Neural cell (in vitro differentiated cells): ENCODE measurements around the gene SRSF7. TPM values are rescaled to one million over a fixed set of nuclear protein-coding genes. Genes with fewer than 3 reads are reported as not detected.

Experiments
- H2AFZ ChIP-seq: fragments of 200-600, 300-800 bp; sonication (generic), shearing (Covaris generic); 2 replicates; pipeline ENCODE4 v1.6.0; 2014; ENCODE audit warnings: low read depth, mild to moderate bottlenecking, antibody characterized with exemption, low read length, moderate library complexity
- H3F3A ChIP-seq: fragments of 200-600 bp; shearing (Covaris generic); 2 replicates; pipeline ENCODE4 v1.6.1; 2016; ENCODE audit warnings: mild to moderate bottlenecking, moderate library complexity, mixed read lengths, antibody characterized with exemption, low read length; ENCODE audit not compliant: insufficient read depth, poor library complexity, severe bottlenecking
- H3K27ac ChIP-seq: fragments of 200-600, 300-800 bp; sonication (generic), shearing (Covaris generic); 2 replicates; pipeline ENCODE4 v1.5.1; 2014; ENCODE audit warnings: mild to moderate bottlenecking, low read length, moderate library complexity
- H3K27me3 ChIP-seq: fragments of 300-800, 200-600 bp; sonication (generic), shearing (Covaris generic); 2 replicates; pipeline ENCODE4 v1.6.0; 2014; ENCODE audit warnings: mild to moderate bottlenecking, low read depth, low read length, moderate library complexity; ENCODE audit not compliant: insufficient read depth
- H3K36me3 ChIP-seq: fragments of 300-800, 200-600 bp; sonication (generic), shearing (Covaris generic); 2 replicates; pipeline ENCODE4 v1.5.1; 2014; ENCODE audit warnings: mild to moderate bottlenecking, antibody characterized with exemption, low read length, moderate library complexity; ENCODE audit not compliant: insufficient read depth
- H3K4me2 ChIP-seq: fragments of 300-800, 200-600 bp; sonication (generic), shearing (Covaris generic); 2 replicates; pipeline ENCODE4 v1.6.0; 2014; ENCODE audit warnings: mild to moderate bottlenecking, low read length
- H3K4me3 ChIP-seq: fragments of 300-800, 200-600 bp; sonication (generic), shearing (Covaris generic); 2 replicates; pipeline ENCODE4 v1.5.1; 2014; ENCODE audit warnings: mild to moderate bottlenecking, low read length, moderate library complexity
- H3K79me2 ChIP-seq: fragments of 200-600 bp; shearing (Covaris generic); replicated peaks from 2 replicates; pipeline ENCODE4 v1.6.0; 2014; ENCODE audit warnings: mild to moderate bottlenecking, low read length, moderate library complexity; ENCODE audit not compliant: insufficient read depth
- H3K9ac ChIP-seq: fragments of 300-800, 200-600 bp; sonication (generic), shearing (Covaris generic); 2 replicates; pipeline ENCODE4 v1.6.1; 2016; ENCODE audit warnings: mild to moderate bottlenecking, low read length, mixed read lengths
- H3K9me2 ChIP-seq: fragments of 200-600 bp; shearing (Covaris generic); 2 replicates; pipeline ENCODE4 v1.6.1; 2016; ENCODE audit warnings: mild to moderate bottlenecking, low read length, mixed read lengths; ENCODE audit not compliant: insufficient read depth
- H3K9me3 ChIP-seq: fragments of 200-600, 300-800 bp; sonication (generic), shearing (Covaris generic); 2 replicates; pipeline ENCODE4 v1.6.1; 2016; ENCODE audit warnings: mild to moderate bottlenecking, mixed run types, low read length, moderate library complexity, mixed read lengths
- H4K20me1 ChIP-seq: fragments of 200-600 bp; shearing (Covaris generic); 2 replicates; pipeline ENCODE4 v1.6.1; 2016; ENCODE audit warnings: mild to moderate bottlenecking, mixed run types; ENCODE audit not compliant: insufficient read depth
- EP300 ChIP-seq: fragments of 450-650 bp; conservative IDR thresholded peaks from 2 replicates; pipeline ENCODE4 v1.6.1; 2014; ENCODE audit warnings: antibody characterized with exemption, mild to moderate bottlenecking, moderate library complexity; ENCODE audit not compliant: poor library complexity, severe bottlenecking
- EZH2 ChIP-seq: fragments of 200-600, 300-800 bp; shearing (Covaris generic), sonication (generic); IDR thresholded peaks from 2 replicates; pipeline ENCODE4 v1.6.1; 2014; ENCODE audit warnings: antibody characterized with exemption, low read length, borderline replicate concordance, mild to moderate bottlenecking; ENCODE audit not compliant: insufficient read depth, poor library complexity, severe bottlenecking
- MXI1 ChIP-seq: fragments of 450-650 bp; conservative IDR thresholded peaks from 2 replicates; pipeline ENCODE4 v1.6.1; 2014; ENCODE audit warnings: antibody characterized with exemption, mild to moderate bottlenecking; ENCODE audit not compliant: poor library complexity, severe bottlenecking
- POLR2AphosphoS5 ChIP-seq: IDR thresholded peaks from 2 replicates; pipeline ENCODE4 v1.6.1; 2012
- RAD21 ChIP-seq: fragments of 450-650 bp; conservative IDR thresholded peaks from 2 replicates; pipeline ENCODE4 v1.6.1; 2014; ENCODE audit warnings: antibody characterized with exemption, mild to moderate bottlenecking, moderate library complexity
- SMC3 ChIP-seq: fragments of 450-650 bp; conservative IDR thresholded peaks from 2 replicates; pipeline ENCODE4 v1.6.1; 2014; ENCODE audit warnings: antibody characterized with exemption, mild to moderate bottlenecking, moderate library complexity; ENCODE audit not compliant: poor library complexity
- TAF1 ChIP-seq: IDR thresholded peaks from 2 replicates; pipeline ENCODE4 v1.6.1; 2012; ENCODE audit warnings: low read depth
- polyA minus RNA-seq: library from RNA; depleted of rRNA, polyadenylated mRNA; stranded (reverse); fragments of >200 nt; gene quantifications from 2 replicates; pipeline ENCODE4 v1.2.3, GENCODE V29; 2014
- polyA plus RNA-seq: library from polyadenylated mRNA; depleted of rRNA; stranded (reverse); fragments of >200 nt; gene quantifications from 2 replicates; pipeline ENCODE4 v1.2.3, GENCODE V29; 2014
- TF ChIP-seq, protein P1 (sequence below): fragments of 450-650 bp; IDR thresholded peaks from 2 replicates; pipeline ENCODE4 v1.5.1; 2014; ENCODE audit warnings: antibody characterized with exemption, mild to moderate bottlenecking, moderate library complexity; ENCODE audit not compliant: poor library complexity, severe bottlenecking
- TF ChIP-seq, protein P2 (sequence below): IDR thresholded peaks from 2 replicates; pipeline ENCODE4 v1.6.1; 2012; ENCODE audit warnings: borderline replicate concordance

SRSF7 gene
- polyA plus RNA-seq (278 and 286 TPM in 2 replicates), polyA minus RNA-seq (179 and 191 TPM in 2 replicates)

DNA sequence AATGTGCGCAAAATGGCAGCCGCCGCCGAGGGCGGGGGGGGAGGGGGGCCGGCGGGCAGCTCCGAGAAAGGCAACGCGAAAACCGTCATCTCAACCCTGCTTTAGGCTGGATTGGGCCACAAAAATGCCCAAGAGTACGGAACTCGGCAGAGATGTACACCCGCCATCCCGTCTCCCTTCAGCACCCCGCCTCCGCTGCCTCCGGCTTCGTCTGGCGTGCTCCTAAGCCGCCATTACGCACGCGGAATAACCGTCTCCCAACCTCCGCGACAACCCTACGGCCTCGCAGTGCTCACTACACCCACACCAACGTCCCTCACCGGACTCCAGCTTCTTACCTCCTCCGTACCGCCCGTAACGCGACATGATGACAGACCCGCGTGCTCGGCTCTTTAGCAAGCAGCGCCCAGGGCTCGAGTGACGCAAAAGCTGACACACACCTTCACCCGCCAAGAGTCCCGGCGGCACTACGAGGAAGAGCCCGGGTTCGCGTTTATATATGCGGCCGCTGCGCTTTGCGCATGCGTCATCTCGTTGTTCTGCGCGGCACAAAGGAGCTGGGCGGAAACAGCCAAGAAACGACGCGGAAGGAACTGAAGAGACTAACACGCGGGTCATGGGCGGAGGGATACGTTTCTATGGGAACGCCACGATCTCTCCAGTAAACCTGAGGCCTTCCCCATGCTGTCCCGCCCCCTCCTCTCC, at the start of gene SRSF7:
Gene SRSF7 (minus strand): TSS at position 471 of the 705 bp plus-strand sequence. CDS start 105 bp downstream, at position 366.
- H3K9ac ChIP-seq: peak within 1 kb of the TSS; percentile 100
- no peaks in the 10 kb centered on the region for H3K9me3 ChIP-seq
- peak within 1 kb of the TSS; percentile 100 for H3K27ac ChIP-seq
- peak within 1 kb of the TSS; percentile 96 for H3K4me3 ChIP-seq
- peaks cover 42% of the 10 kb centered on the region for H3K79me2 ChIP-seq
- peaks cover 13% of the 10 kb centered on the region for H4K20me1 ChIP-seq
- no peaks in the 10 kb centered on the region for H3K27me3 ChIP-seq
- peaks cover 28% of the 10 kb centered on the region for H3K36me3 ChIP-seq
- TF ChIP-seq TAF1 (peak; percentile 99), EZH2 (no peak), POLR2AphosphoS5 (peak; percentile 100), SMC3 (peak; percentile 56), RAD21 (peak; percentile 44), MXI1 (peak; percentile 98), EP300 (peak; percentile 73)
- TF ChIP-seq, protein P1, sequence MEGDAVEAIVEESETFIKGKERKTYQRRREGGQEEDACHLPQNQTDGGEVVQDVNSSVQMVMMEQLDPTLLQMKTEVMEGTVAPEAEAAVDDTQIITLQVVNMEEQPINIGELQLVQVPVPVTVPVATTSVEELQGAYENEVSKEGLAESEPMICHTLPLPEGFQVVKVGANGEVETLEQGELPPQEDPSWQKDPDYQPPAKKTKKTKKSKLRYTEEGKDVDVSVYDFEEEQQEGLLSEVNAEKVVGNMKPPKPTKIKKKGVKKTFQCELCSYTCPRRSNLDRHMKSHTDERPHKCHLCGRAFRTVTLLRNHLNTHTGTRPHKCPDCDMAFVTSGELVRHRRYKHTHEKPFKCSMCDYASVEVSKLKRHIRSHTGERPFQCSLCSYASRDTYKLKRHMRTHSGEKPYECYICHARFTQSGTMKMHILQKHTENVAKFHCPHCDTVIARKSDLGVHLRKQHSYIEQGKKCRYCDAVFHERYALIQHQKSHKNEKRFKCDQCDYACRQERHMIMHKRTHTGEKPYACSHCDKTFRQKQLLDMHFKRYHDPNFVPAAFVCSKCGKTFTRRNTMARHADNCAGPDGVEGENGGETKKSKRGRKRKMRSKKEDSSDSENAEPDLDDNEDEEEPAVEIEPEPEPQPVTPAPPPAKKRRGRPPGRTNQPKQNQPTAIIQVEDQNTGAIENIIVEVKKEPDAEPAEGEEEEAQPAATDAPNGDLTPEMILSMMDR: no peak
- TF ChIP-seq, protein P2, sequence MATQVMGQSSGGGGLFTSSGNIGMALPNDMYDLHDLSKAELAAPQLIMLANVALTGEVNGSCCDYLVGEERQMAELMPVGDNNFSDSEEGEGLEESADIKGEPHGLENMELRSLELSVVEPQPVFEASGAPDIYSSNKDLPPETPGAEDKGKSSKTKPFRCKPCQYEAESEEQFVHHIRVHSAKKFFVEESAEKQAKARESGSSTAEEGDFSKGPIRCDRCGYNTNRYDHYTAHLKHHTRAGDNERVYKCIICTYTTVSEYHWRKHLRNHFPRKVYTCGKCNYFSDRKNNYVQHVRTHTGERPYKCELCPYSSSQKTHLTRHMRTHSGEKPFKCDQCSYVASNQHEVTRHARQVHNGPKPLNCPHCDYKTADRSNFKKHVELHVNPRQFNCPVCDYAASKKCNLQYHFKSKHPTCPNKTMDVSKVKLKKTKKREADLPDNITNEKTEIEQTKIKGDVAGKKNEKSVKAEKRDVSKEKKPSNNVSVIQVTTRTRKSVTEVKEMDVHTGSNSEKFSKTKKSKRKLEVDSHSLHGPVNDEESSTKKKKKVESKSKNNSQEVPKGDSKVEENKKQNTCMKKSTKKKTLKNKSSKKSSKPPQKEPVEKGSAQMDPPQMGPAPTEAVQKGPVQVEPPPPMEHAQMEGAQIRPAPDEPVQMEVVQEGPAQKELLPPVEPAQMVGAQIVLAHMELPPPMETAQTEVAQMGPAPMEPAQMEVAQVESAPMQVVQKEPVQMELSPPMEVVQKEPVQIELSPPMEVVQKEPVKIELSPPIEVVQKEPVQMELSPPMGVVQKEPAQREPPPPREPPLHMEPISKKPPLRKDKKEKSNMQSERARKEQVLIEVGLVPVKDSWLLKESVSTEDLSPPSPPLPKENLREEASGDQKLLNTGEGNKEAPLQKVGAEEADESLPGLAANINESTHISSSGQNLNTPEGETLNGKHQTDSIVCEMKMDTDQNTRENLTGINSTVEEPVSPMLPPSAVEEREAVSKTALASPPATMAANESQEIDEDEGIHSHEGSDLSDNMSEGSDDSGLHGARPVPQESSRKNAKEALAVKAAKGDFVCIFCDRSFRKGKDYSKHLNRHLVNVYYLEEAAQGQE: peak; percentile 94
- peak within 1 kb of the TSS; percentile 92 for H2AFZ ChIP-seq
- no peaks in the 10 kb centered on the region for H3K9me2 ChIP-seq
- peak within 1 kb of the TSS; percentile 69 for H3K4me2 ChIP-seq
- no peaks in the 10 kb centered on the region for H3F3A ChIP-seq

DNA sequence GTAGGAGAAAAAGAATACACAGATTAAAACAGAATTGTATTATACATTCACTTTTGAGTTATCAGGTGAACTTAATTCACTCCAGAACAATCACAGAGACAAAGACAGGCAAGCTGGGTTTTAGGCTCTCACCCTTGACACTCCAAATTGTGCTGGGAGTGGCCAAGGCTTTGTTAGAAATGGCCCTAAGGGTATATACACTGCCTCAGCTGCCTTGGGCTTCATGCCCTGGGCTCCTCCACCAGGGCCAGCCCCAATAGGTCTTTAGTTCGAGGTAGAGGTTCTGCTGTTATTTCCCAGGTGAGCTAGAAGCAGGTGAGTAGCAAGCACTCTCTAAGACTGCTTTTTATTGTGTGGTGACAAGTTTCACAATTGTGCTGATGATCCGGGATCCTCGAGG, 46.8 kb upstream of the SRSF7 start:
- no peak overlapping the region for H3K27ac ChIP-seq
- no peak for TF ChIP-seq RAD21
- no peak for TF ChIP-seq EP300
- TF ChIP-seq, protein P1: no peak
- TF ChIP-seq, protein P2: no peak
- TF ChIP-seq SMC3: no peak
- TF ChIP-seq POLR2AphosphoS5: no peak
- TF ChIP-seq MXI1: no peak
- no peak for TF ChIP-seq EZH2
- TF ChIP-seq TAF1: no peak
- no peak overlapping the region for H3K4me3 ChIP-seq
- H3K36me3 ChIP-seq: peaks cover 5% of the 10 kb centered on the region
- no peaks in the 10 kb centered on the region for H4K20me1 ChIP-seq
- H3F3A ChIP-seq: no peaks in the 10 kb centered on the region
- H2AFZ ChIP-seq: no peak overlapping the region
- H3K27me3 ChIP-seq: no peaks in the 10 kb centered on the region
- H3K9ac ChIP-seq: no peak overlapping the region
- H3K79me2 ChIP-seq: no peaks in the 10 kb centered on the region
- H3K9me2 ChIP-seq: no peaks in the 10 kb centered on the region
- no peak overlapping the region for H3K4me2 ChIP-seq
- no peaks in the 10 kb centered on the region for H3K9me3 ChIP-seq
